Chondrocyte (in vitro differentiated cells): ENCODE measurements around the gene PYGB. TPM values are rescaled to one million over a fixed set of nuclear protein-coding genes. Genes with fewer than 3 reads are reported as not detected.

Experiments
- DNase-seq: peaks from one replicate; pipeline ENCODE4 v3.0.0; 2021; ENCODE audit warnings: mixed read lengths, low spot score
- H3K27ac Mint-ChIP-seq: one replicate; pipeline ENCODE4 v1.8.0; 2021; ENCODE audit warnings: mild to moderate bottlenecking, moderate library complexity, mixed read lengths; ENCODE audit not compliant: unreplicated experiment
- H3K27me3 Mint-ChIP-seq: 2 replicates; pipeline ENCODE4 v1.8.0; 2021; ENCODE audit warnings: low read depth, mixed read lengths
- H3K36me3 Mint-ChIP-seq: 2 replicates; pipeline ENCODE4 v1.8.0; 2021; ENCODE audit warnings: low read depth, mixed read lengths
- H3K4me1 Mint-ChIP-seq: 2 replicates; pipeline ENCODE4 v1.8.0; 2021; ENCODE audit warnings: low read depth, mild to moderate bottlenecking, mixed read lengths
- H3K4me3 Mint-ChIP-seq: one replicate; pipeline ENCODE4 v1.8.0; 2021; ENCODE audit warnings: mild to moderate bottlenecking, moderate library complexity, mixed read lengths; ENCODE audit not compliant: unreplicated experiment
- H3K9me3 Mint-ChIP-seq: 2 replicates; pipeline ENCODE4 v1.8.0; 2021; ENCODE audit warnings: low read depth, mixed read lengths
- CTCF ChIP-seq: fragments of 200-600 bp; sonication (generic); IDR thresholded peaks from 2 replicates; pipeline ENCODE4 v1.5.0; 2021; ENCODE audit warnings: antibody characterized with exemption, mild to moderate bottlenecking, moderate library complexity
- total RNA-seq: library from RNA; stranded (reverse); gene quantifications from 3 replicates; pipeline ENCODE4 v1.2.1, GENCODE V29; 2021

Gene PYGB
- total RNA-seq, 1 donor from 2014 or later = 171 TPM

DNA sequence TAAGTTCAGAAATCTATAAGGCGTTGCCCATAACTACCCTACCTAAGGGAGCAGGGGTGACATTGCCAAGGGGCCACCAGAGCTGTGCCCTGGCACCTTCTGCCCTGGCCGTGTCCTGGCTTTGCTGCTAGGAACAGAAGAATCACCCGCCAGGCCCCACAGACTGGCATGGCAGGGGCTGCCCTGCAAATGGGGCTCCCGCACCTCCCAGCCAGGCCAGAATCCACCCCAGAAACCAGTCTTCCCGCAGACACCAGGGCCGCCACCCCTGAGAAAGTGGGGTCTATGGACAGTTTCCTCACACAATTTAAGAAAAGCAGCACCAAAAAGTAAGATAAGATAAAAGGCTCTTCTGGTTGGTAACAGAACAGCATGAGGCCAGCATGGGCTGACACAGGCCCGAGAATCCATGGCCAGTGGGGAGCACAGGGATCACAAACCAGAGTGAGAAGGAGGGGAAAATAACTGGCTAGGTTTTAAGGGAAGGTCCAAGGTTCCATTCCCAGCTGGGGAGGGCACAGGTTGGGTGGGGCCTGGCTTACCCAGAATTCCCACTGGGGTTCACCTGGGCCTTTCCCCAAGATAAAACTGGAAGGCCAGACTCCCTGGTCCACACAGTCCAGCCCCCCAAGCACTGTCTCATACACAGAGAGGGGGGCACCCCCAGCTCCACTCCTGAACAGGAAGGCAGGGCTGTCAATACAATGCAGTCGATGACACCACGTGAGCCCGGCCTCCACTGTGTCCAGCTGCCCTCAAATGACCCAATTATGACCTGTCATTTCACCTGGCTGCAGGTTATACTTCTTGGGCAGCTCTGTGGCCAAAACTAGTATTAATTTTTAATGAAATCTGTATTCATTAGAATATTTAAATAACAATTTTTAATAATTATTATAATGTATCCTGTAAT is 59.4 kb downstream of the PYGB start:
- H3K27me3 Mint-ChIP-seq = no peaks in the 10 kb centered on the region
- DNase-seq = peak; percentile 64
- H3K36me3 Mint-ChIP-seq = peaks cover 2% of the 10 kb centered on the region
- H3K4me3 Mint-ChIP-seq = no peak overlapping the region
- H3K9me3 Mint-ChIP-seq = no peaks in the 10 kb centered on the region
- TF ChIP-seq CTCF = no peak
- H3K27ac Mint-ChIP-seq = no peak overlapping the region
- H3K4me1 Mint-ChIP-seq = peaks cover 36% of the 10 kb centered on the region

DNA sequence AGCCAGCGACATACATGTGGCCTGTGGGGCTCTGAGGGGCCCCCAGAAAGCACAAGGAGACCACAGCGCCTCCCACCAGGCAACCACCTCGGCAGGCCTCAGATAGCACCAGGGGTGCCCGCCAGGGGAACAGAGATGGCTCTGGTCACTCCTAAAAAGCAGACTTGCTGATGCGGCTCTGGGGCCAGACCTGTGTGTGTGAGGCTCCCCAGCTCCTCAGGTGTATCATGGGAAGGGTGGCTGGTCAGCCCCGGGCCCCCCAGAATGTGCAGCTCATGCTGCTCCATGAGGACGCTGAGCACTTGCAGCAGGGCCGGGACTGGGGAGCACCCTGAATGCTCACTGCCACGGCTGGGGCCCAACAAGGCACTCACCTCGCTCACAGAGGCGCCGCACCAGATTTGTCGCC is 60.2 kb downstream of the PYGB start:
- H3K9me3 Mint-ChIP-seq = no peaks in the 10 kb centered on the region
- no peak for TF ChIP-seq CTCF
- no peak overlapping the region for H3K4me3 Mint-ChIP-seq
- H3K36me3 Mint-ChIP-seq = peaks cover 2% of the 10 kb centered on the region
- DNase-seq = peak; percentile 83
- H3K27ac Mint-ChIP-seq = peak overlapping the region; percentile 32
- H3K27me3 Mint-ChIP-seq = no peaks in the 10 kb centered on the region
- H3K4me1 Mint-ChIP-seq = peaks cover 37% of the 10 kb centered on the region

DNA sequence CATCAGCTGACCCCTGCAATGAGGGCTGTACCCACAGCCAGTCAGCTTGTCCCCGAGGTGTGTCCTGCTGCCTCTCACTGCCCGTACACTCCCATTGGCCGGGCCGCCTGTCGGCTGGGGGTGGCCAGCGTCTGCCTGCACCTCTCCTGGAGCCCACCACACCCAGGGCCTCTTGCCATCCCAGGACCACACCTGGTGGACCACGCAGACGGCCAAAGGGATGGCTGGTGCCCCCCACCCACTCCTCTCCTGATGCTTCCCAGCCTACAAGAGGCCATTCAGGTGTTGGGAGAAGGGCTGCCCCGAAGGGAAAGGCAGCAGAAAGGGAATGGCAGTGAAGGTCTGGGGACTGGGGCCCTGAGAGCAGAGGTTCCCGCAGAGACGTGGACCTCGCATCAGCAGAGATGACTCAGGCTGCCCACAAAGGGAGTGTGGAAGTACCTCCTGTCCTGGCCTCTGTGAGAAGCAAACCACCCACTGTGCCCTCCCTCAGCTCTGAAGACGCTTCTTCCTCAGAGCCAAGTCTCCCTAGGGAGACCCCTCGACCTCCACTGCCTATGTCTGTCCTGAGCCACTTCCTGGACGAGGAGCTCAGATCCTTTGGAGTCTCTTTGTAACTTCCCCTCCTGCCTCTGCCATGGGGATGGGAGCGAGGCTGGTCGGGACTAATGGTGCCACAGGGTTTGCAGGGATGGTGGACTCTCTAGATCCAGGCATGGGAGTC is 60.9 kb downstream of the PYGB start:
- peak; percentile 92 for DNase-seq
- H3K36me3 Mint-ChIP-seq = no peaks in the 10 kb centered on the region
- H3K4me1 Mint-ChIP-seq = peaks cover 37% of the 10 kb centered on the region
- no peak for TF ChIP-seq CTCF
- peak overlapping the region; percentile 25 for H3K4me3 Mint-ChIP-seq
- H3K27me3 Mint-ChIP-seq = no peaks in the 10 kb centered on the region
- no peaks in the 10 kb centered on the region for H3K9me3 Mint-ChIP-seq
- H3K27ac Mint-ChIP-seq = peak overlapping the region; percentile 97

DNA sequence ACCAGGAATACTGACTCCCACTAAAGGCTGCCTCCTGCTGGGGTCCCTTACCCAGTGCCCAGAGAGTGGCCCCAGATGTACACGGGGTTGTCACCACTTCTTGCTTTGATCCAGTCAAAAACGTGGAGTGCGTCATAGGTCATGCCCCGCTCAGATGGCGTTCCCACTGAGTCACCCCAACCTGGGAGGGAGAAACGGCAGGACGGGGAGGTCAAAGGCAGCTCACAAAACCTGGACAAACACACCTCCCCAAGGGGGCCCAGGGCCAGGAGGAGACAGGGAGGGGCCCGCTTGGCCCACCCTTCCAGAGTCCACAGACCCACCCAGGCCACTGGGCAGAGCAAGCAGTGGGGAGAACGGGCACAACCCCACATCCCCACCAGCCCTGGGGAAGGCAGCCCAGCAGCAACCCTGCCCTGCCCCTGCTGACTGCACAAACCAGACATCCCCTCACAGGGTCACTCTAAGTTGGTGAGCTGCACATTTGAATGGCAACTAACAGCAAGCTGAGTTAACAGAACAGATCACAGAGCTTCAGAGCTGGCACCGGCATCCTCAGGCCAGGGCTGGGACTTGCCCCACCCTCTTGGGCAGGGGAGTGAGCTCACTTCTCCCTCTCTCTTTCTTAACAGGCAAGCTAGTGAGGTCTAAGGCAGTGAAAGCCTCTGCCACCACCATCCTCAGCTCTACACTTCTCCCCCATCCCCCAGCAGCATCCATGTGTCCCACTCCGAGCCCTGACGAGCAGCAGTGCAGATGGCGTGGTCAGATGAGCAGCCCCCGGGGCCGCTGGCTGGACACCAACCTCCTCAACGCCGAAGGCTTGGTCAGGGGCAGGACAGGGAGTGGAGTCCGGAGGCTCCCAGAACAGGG is 61.7 kb downstream of the PYGB start:
- peak; percentile 82 for DNase-seq
- H3K27me3 Mint-ChIP-seq = no peaks in the 10 kb centered on the region
- peak overlapping the region; percentile 97 for H3K27ac Mint-ChIP-seq
- H3K36me3 Mint-ChIP-seq = no peaks in the 10 kb centered on the region
- H3K9me3 Mint-ChIP-seq = no peaks in the 10 kb centered on the region
- peaks cover 37% of the 10 kb centered on the region for H3K4me1 Mint-ChIP-seq
- no peak for TF ChIP-seq CTCF
- H3K4me3 Mint-ChIP-seq = peak overlapping the region; percentile 55
